Mesodermal cell (in vitro differentiated cells): ENCODE results near the gene TCP11L2.

Experiments used
- H3K27ac ChIP-seq: 2 replicates; pipeline ENCODE4 v1.7.0; 2013; ENCODE audit warnings: mild to moderate bottlenecking, low read depth, low read length, moderate library complexity; ENCODE audit not compliant: severe bottlenecking
- H3K36me3 ChIP-seq: 2 replicates; pipeline ENCODE4 v1.7.1; 2013; ENCODE audit warnings: mild to moderate bottlenecking, low read length, moderate library complexity; ENCODE audit not compliant: control insufficient read depth, insufficient read depth
- H3K4me1 ChIP-seq: one replicate; pipeline ENCODE4 v1.7.1; 2013; ENCODE audit warnings: mild to moderate bottlenecking, low read length; ENCODE audit not compliant: insufficient read depth, control insufficient read depth, poor library complexity, severe bottlenecking
- H3K4me3 ChIP-seq: 2 replicates; pipeline ENCODE4 v1.7.0; 2013; ENCODE audit warnings: low read length, control low read depth, mild to moderate bottlenecking; ENCODE audit not compliant: insufficient read depth, poor library complexity, severe bottlenecking; ENCODE audit errors: extremely low read depth
- H3K9me3 ChIP-seq: 2 replicates; pipeline ENCODE4 v1.7.1; 2013; ENCODE audit warnings: mild to moderate bottlenecking, low read length, moderate library complexity; ENCODE audit not compliant: control insufficient read depth
- WGBS, 2 experiments: methylation state at CpG; one replicate each; pipeline ENCODE4 v1.1.5; 2013; ENCODE audit warnings: missing lambda C conversion rate in 2 of 2; ENCODE audit not compliant: insufficient coverage in 2 of 2; 5-methylcytosine and 5-hydroxymethylcytosine counted together

The TCP11L2 gene

GRCh38 chr12:106392759-106393158 is 90.2 kb downstream of the TCP11L2 start:
- H3K4me3 ChIP-seq, result no peak overlapping the region
- peaks cover 13% of the 10 kb centered on the region for H3K9me3 ChIP-seq
- 100% methylated on average over 1 of the region's 1 CpG; no CpG with 5 or more reads in 1 of the 2 experiments for WGBS, 2 experiments
- no peaks in the 10 kb centered on the region for H3K4me1 ChIP-seq
- no peak overlapping the region for H3K27ac ChIP-seq
- H3K36me3 ChIP-seq, result peaks cover 45% of the 10 kb centered on the region
